Measurements from ENCODE around the gene EYA3.

The EYA3 gene

DNA sequence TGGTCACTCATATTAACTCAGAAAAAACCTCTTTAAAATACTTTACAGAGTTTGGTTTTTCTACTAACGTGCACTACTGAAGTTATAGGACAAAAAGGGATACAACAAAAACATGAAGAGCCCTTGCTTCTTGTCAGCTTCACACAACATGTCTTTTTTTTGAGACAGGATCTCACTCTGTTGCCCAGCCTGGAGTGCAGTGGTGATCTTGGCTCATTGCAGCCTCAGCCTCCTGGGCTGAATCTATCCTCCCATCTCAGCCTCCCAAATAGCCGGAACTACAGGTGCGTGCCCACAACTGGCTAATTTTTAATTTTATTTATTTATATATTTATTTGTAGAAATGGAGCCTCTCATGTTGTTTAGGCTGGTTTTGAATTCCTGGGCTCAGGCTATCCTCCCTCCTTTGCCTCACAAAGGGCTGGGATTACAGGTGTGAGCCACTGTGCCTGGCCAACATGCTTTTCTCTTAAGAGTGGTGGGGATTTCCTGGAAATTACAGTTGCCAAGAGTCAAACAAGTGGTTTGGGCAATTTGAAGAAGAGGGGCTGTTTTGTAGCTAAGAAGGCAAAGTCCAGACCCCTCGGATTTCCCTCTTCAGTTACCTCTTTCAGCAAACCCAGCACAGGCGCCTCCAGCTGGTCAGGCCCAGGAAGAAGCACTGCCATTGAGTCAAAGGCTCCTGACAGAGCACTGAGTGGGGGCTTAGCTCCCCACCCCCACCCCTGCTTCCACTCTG is 160.0 kb downstream of the EYA3 start:
- no peak overlapping the region for H3K4me3 ChIP-seq (ENCODE audit: control insufficient read depth in 1 of 7, extremely low read depth in 1 of 7, insufficient read depth in 4 of 7, low read depth in 2 of 7, low read length in 6 of 7)
- POLR2A ChIA-PET, result no interaction called here
- CTCF ChIA-PET, result interaction anchor here (1.9 kb wide), 1 partner anchor 11 kb away, joined by 5 read pairs; no protein-coding TSS in a partner anchor
- H3K9me3 ChIP-seq (ENCODE audit: control extremely low read depth in 1 of 5, control insufficient read depth in 4 of 5, insufficient read depth in 2 of 5, low read depth in 1 of 5, low read length in 4 of 5), result no peaks in the 10 kb centered on the region
- no peak overlapping the region for H3K27ac ChIP-seq (ENCODE audit: insufficient read depth in 1 of 2, low read depth in 1 of 2, low read length in 2 of 2, poor library complexity in 1 of 2, severe bottlenecking in 2 of 2)
- DNase-seq, result no peak
- H3K4me1 ChIP-seq (ENCODE audit: control extremely low read depth in 1 of 4, control insufficient read depth in 4 of 4, insufficient read depth in 4 of 4, low read length in 3 of 4), result peaks cover 0 to 16% (median 3%) of the 10 kb centered on the region in 4 experiments
- no peaks in the 10 kb centered on the region for H3K27me3 ChIP-seq (replicated peaks in 2 of 5; ENCODE audit: control insufficient read depth in 4 of 5, insufficient read depth in 5 of 5, low read length in 4 of 5)
- H3K36me3 ChIP-seq (ENCODE audit: control insufficient read depth in 4 of 4, insufficient read depth in 4 of 4, low read length in 3 of 4), result no peaks in the 10 kb centered on the region
- WGBS (ENCODE audit: insufficient coverage), result 100% methylated on average over 2 of the region's 5 CpGs

DNA sequence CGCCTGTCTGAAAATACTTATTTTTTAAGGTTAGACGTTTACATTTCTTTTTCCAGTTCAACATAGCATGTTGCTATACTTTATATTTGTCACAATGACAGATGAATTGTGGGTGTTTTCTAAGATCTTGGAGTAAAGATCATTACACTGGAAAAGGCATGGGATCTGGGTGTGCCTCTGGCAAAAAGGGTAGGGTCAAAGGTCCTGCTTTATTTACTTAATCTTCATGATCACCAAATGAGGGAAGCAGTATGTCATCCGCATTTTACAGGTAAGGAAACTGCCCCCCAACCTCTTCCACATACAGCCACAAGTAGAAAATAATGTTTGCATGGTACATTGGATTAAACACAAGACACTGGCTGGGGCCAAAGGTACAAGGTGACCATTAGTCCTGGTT is 166.1 kb downstream of the EYA3 start:
- H3K9me3 ChIP-seq (ENCODE audit: control extremely low read depth in 1 of 5, control insufficient read depth in 4 of 5, insufficient read depth in 2 of 5, low read depth in 1 of 5, low read length in 4 of 5), result no peaks in the 10 kb centered on the region
- no peak overlapping the region for H3K27ac ChIP-seq (ENCODE audit: insufficient read depth in 1 of 2, low read depth in 1 of 2, low read length in 2 of 2, poor library complexity in 1 of 2, severe bottlenecking in 2 of 2)
- no peaks in the 10 kb centered on the region for H3K27me3 ChIP-seq (replicated peaks in 2 of 5; ENCODE audit: control insufficient read depth in 4 of 5, insufficient read depth in 5 of 5, low read length in 4 of 5)
- POLR2A ChIA-PET, result no interaction called here
- H3K4me3 ChIP-seq (ENCODE audit: control insufficient read depth in 1 of 7, extremely low read depth in 1 of 7, insufficient read depth in 4 of 7, low read depth in 2 of 7, low read length in 6 of 7), result no peak overlapping the region
- CTCF ChIA-PET, result interaction anchor here (1.5 kb wide), 1 partner anchor 18 kb away, joined by 8 read pairs; no protein-coding TSS in a partner anchor
- no peaks in the 10 kb centered on the region for H3K36me3 ChIP-seq (ENCODE audit: control insufficient read depth in 4 of 4, insufficient read depth in 4 of 4, low read length in 3 of 4)
- no CpG with 5 or more reads among the region's 3 CpGs for WGBS (ENCODE audit: insufficient coverage)
- DNase-seq, result no peak
- no peaks in the 10 kb centered on the region for H3K4me1 ChIP-seq (ENCODE audit: control extremely low read depth in 1 of 4, control insufficient read depth in 4 of 4, insufficient read depth in 4 of 4, low read length in 3 of 4)
